ENCODE results near the gene PRDX3. TPM values are rescaled to one million over a fixed set of nuclear protein-coding genes. Genes with fewer than 3 reads are reported as not detected.

The PRDX3 gene
- total and polyA plus RNA-seq, 8 donors: 27.1 to 87.4 (median 45.0) TPM

DNA sequence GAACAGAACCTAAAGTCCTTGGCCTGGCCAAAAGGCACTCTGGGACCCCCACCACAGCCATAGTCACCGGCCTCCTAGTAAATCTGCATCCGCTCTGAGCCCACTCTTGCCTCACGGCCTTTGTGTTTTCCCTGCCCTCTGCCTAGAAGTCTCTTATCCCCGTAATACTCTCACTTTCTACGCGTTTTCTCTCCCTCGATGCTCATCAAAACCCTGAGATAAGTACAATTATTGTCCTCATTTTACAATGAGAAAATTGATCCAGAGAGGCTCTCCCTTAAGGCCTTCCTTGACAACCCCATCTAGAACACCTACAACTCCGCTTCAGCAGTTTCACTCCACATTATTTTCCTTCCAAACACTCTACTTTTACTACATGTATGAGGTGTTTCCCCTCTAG is 11.6 kb downstream of the PRDX3 start:
- TF ChIP-seq, protein P1, sequence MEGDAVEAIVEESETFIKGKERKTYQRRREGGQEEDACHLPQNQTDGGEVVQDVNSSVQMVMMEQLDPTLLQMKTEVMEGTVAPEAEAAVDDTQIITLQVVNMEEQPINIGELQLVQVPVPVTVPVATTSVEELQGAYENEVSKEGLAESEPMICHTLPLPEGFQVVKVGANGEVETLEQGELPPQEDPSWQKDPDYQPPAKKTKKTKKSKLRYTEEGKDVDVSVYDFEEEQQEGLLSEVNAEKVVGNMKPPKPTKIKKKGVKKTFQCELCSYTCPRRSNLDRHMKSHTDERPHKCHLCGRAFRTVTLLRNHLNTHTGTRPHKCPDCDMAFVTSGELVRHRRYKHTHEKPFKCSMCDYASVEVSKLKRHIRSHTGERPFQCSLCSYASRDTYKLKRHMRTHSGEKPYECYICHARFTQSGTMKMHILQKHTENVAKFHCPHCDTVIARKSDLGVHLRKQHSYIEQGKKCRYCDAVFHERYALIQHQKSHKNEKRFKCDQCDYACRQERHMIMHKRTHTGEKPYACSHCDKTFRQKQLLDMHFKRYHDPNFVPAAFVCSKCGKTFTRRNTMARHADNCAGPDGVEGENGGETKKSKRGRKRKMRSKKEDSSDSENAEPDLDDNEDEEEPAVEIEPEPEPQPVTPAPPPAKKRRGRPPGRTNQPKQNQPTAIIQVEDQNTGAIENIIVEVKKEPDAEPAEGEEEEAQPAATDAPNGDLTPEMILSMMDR (IDR thresholded peaks at IDR 0.05): no peak
- H3K9me3 ChIP-seq: no peaks in the 10 kb centered on the region
- WGBS, 2 donors: 79 to 82% methylated on average over 8 of the region's 8 CpGs
- peaks cover 3 to 18% (median 10%) of the 10 kb centered on the region in 3 donors for H3K36me3 ChIP-seq
- H3K4me1 ChIP-seq: peaks cover 0 to 5% (median 0%) of the 10 kb centered on the region in 3 donors
- intact Hi-C loops (cut with DNase I): no loop called here
- DNase-seq (no peak), ATAC-seq (no peak), FAIRE-seq (no peak)
- no peak overlapping the region for H3K27ac ChIP-seq
- H3K27me3 ChIP-seq: no peaks in the 10 kb centered on the region
- no peak overlapping the region for H3K4me3 ChIP-seq

DNA sequence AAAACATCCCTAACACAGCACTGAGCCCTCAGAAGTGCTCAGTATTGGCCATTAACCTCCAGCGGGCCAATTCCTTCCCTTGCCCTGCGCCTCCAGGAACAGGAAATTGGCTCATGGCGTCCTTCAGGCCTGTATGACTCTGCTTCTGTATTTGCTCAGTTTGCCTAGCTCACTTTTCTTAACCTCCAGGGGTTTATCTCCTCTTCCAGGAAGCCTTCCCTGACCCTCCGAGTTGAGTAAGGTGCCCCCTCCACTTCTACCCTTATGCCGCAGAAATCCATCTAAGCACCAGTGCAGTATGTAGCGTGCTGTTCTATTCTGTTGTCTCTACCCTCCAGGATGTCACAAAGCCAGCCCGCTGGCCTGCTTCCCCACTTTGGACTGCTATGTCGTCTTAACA is 12.0 kb downstream of the PRDX3 start:
- Histone ChIP-seq H3K4me1 (peaks cover 0 to 5% (median 0%) of the 10 kb centered on the region in 3 donors), H3K36me3 (peaks cover under 1 to 13% (median 5%) of the 10 kb centered on the region in 3 donors), H3K4me3 (no peak overlapping the region), H3K27ac (peak overlapping the region in 1 of 4 donors; percentile 86), H3K27me3 (no peaks in the 10 kb centered on the region), H3K9me3 (no peaks in the 10 kb centered on the region)
- no peak for DNase-seq
- no peak for ATAC-seq
- intact Hi-C loops (cut with DNase I): no loop called here
- WGBS, 2 donors: 77 to 82% methylated on average over 8 of the region's 8 CpGs
- TF ChIP-seq, protein P1 (IDR thresholded peaks at IDR 0.05): no peak
- FAIRE-seq: no peak

DNA sequence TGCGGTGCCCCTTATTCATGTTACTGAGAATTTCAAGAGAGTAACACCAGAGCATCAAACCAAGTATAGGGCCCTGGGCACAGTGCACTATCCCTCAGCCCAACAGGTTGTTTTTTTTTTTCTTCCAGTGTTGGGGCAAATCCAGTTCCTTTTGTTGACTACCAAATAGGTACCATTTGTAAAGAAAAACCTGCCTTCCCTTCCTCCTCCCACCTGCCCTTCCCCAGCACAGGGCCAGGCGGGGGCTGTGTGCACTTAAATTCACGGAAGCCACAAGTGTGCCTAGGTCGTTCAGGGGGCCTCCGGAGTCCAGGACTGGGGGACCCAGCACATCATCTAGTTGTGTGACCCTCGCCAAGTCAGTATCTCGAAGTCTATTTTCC is 12.5 kb downstream of the PRDX3 start:
- no peak for DNase-seq
- Histone ChIP-seq H3K27ac (peak overlapping the region; percentile 76 to 86 (median 82)), H3K9me3 (no peaks in the 10 kb centered on the region), H3K36me3 (peaks cover 0 to 8% (median 5%) of the 10 kb centered on the region in 3 donors), H3K4me3 (peak overlapping the region; percentile 79 to 87 (median 82)), H3K27me3 (no peaks in the 10 kb centered on the region), H3K4me1 (peaks cover 0 to 5% (median 0%) of the 10 kb centered on the region in 3 donors)
- peak in 3 of 4 donors; percentile 4 to 9 (median 5) for ATAC-seq
- FAIRE-seq: no peak
- TF ChIP-seq, protein P1 (IDR thresholded peaks at IDR 0.05): no peak
- WGBS, 2 donors: 63 to 69% methylated on average over 7 of the region's 7 CpGs
- intact Hi-C loops (cut with DNase I): no loop called here

DNA sequence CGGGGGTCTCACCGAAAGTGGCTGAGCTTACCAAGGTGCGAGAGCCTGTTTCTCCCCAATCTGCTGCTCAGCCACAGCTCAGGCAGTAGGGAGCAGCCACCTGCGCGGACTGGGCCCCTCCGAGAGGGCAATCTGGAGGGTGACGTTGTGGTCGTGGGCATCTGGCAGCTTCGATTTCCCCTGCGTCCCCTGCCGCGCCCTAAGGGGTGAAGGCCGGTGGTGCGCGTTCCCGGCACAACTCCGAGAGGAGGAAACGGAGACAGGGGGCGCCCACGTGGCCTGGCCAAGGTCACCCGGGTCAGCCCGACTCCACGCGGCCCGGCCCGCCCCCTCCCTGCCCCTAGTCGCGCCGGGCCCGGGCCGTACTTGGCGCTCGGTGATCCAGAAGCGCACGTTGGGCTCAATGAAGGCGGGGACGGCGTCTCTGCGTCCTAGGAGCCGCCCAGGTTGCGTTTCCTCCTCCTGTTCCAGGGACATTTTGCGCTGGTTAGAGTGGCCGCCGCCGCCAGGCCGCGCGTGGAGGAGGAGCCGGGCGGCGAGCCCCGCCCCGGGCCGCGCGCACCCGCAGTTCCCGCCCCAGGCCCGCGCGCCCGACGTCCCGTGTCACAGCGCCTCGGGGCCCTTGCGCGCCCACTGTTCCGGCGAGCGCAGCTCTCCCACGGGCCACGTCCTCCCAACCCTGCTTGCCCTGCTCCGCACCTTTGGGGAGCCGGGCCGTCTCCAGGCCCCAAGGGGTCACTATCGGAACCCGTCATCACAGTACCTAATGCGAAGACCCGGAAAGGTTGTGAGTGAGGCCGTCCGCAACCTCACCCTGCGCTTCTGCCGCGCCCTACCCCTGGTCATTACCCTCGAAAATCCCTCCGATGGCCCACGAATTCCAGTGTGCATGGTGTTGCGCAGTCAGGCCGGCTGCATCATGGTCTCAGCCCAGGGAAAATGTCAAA is 13.2 kb downstream of the PRDX3 start, which contains the start of gene SFXN4:
Gene SFXN4, minus strand, starts transcription at position 544 of the 947 bp plus-strand sequence. Its CDS starts 67 bp downstream, at position 477.
- no peak for FAIRE-seq

More for the DNA sequence above, 13.2 kb downstream of the PRDX3 start, which contains the start of gene SFXN4:
- intact Hi-C loops (cut with DNase I): no loop called here
- Histone ChIP-seq H3K27ac (peak within 1 kb of the TSS; percentile 76 to 86 (median 82)), H3K36me3 (peaks cover 0 to 8% (median 5%) of the 10 kb centered on the region in 3 donors), H3K27me3 (no peaks in the 10 kb centered on the region), H3K4me3 (peak within 1 kb of the TSS; percentile 79 to 87 (median 82)), H3K4me1 (peaks cover 0 to 5% (median 0%) of the 10 kb centered on the region in 3 donors), H3K9me3 (no peaks in the 10 kb centered on the region)
- DNase-seq (peak; percentile 74 to 90 (median 80)), ATAC-seq (peak; percentile 95 to 98 (median 96))
- 0% methylated on average over 67 to 90 of the region's 90 CpGs for WGBS, 2 donors
- TF ChIP-seq, protein P1 (IDR thresholded peaks at IDR 0.05): no peak

Data from pancreas (tissue), 10 donors.